ENCODE measurements around the gene CLCN7.
"Not testable (repeated sequence)": the region's sequence is repeated elsewhere in the genome, so short reads cannot be mapped to it uniquely, and the experiment has no call there.

CLCN7 gene

DNA sequence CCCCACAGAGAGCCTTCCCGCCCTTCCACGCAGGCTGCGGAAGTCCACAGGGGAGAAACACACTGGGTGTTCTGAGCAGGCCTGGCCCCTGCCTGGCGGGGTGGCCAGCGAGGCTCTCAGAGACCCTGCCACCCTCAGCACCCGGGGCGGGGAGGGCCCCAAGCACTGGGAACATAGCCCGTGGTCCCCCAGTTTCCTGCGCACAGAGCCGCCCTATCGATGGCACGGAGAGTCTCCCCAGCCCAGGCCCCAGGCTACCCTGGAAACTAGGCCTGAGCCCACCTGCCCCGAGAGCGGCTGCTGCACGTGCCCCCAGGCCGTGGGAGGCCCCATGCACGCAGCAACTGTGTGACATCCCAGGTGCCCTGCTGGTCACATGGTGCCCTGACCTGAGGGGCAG is 20.3 kb downstream of the CLCN7 start:
- no peak for DNase-seq
- intact Hi-C loops (cut with DNase I) = no loop called here

DNA sequence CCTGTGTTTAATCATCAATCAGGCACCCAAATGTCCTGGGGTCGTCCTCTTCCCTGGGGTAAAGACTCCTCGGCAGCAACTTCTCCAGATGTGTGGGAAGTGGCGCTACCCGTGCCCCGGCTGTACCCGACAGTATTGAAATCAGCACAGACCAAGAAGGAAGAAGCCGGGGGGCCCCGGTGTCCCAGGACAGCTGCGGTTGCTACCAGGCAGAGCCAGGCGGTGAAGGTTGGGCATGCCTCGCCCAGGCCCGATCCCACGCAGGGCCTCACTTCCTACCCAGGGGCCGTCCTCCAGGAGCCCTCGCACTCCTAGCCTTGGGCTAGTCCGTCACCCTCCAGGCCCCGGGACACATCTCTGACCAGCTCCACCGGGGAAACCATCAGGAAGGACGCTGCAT is 21.5 kb downstream of the CLCN7 start:
- DNase-seq = no peak
- intact Hi-C loops (cut with DNase I) = no loop called here

- intact Hi-C loops (cut with DNase I) = no loop called here
- no peak for DNase-seq
Observed at GRCh38 chr16:1452530-1452929, 22.3 kb downstream of the CLCN7 start.

DNA sequence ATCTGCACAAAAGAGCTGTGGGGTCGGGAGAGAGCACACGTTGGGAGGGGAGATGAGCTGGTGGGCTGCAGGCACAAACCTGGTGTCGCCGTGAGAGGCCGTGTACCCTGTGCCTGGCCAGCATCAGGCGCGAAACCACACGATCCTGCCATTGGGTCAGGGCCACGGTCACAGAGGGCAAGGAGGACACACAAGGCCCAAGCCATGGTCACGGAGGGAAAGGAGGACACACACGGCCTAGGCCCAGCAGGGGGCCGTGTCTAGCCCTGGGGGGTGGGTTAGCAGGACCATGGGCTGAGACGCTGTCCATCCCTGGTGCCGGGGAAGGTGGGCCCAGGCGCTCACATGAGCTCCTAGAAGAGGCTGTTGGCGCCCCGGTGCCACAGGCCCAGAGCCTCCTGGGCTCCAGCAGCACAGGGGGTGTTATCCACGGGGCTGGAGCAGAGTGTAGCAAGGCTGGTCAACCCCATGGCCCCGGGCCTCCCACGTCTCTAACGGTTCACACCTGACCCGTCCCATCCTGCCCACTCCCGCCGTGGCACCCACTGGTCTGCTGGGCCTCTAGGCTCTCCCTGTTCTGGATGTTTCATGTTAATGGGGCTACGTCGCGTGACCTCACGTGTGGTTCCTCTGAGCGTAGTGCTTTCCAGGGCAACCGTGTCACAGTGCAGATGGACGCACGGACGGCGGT is 23.0 kb downstream of the CLCN7 start:
- no peak for DNase-seq
- intact Hi-C loops (cut with DNase I) = no loop called here

DNA sequence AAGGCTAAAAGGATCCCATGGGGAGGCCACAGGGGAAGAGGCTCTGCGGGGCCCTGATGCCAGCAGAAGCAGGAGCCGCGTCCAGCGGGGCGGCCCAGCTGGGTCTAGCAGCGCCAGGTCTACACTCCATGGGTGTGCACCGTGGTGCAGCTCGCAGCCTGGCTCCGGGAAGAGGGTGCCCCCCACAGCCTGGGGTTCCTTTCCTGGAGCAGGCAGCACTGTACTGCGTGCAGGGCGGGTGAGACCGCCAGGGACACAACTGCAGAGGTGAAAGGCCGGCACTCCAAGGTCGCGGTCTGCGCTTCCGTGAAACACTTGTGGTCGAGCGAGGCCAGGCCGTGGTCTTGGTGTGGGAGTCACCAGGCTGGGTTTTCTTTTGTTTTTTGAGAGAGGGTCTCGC is 24.0 kb downstream of the CLCN7 start:
- intact Hi-C loops (cut with DNase I) = no loop called here
- no peak for DNase-seq

- DNase-seq = no peak
- intact Hi-C loops (cut with DNase I) = no loop called here
Observed at GRCh38 chr16:1450218-1450617, 24.6 kb downstream of the CLCN7 start.

DNA sequence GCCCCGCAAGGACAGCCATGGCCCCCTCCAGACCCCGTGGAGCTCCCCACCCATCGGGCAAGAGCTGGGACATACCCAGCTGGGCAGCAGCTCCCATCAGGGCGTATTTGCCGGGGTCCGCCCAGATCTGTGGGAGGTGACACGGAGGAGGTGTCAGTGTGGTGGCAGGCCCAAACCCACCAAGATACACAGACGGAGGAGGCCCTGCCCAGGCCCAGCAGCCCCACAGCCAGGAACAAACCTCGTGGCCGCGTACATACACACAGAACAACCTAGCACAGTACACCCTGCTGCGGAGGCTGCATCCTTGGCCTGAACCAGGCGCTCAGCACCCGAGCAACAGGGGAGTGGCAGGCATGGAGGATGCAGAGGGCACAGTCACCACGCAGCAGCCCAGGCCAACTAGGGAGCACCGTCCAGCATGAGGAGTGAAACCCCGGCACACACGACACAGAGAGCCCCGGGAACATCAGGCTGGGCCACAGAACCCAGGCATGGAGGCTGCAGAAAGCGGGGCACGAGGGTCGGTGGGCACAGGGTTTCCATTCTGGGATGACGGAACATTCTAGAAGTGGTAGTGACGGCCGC is 25.5 kb downstream of the CLCN7 start:
- intact Hi-C loops (cut with DNase I) = no loop called here
- no peak for DNase-seq

DNA sequence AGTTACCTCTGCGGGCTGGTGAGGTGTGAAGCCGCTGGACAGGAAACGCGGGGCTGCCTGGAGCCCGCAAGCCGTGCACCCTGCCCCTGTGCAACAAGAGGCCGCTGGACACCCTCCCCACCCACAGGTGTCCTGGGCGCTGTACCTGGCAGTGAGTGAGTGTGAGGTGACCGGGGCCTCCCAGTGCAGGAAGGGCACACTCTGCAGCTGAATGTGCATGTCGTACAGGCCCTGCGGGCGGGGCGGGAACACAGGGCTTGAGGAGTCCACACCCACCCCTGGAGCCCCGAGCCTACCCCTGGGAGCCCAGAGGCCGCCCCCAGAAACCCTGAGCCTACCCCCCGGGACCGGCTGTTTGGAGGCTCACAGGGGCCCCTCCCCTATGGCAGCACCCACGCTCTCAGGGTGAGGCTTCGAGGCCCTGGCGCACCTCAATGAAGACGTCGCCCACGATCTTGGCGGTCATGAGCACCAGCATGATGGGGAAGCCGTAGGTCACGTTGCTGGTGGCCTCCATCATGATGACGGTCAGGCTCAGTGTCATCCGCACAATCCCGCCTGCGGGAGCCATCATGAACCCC is 26.2 kb downstream of the CLCN7 start:
- DNase-seq = peak in 18 of 42 donors; percentile 3 to 50 (median 27)
- intact Hi-C loops (cut with DNase I) = no loop called here

DNA sequence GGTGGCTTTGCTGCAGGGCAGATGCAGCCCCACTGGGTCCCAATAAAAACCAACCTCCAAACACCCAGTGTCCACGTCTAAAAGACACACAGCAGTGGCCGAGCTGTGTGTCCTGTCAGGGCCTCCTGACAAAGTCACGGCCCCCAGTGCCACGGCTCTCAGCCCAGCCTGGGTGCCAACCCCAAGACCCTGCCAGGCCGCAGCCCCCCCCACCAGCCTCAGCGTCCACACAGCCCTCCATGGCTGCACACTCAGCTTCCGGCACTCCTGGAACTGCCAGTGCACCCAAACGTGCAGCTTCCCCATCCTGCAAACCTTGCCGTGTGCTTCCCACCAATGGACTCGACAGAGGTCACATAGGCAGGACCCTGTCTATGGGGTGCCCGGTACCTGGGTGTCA is 26.9 kb downstream of the CLCN7 start:
- intact Hi-C loops (cut with DNase I) = no loop called here
- DNase-seq = no peak

- intact Hi-C loops (cut with DNase I) = no loop called here
- no peak for DNase-seq
Observed at GRCh38 chr16:1446296-1447080, 28.3 kb downstream of the CLCN7 start.

DNA sequence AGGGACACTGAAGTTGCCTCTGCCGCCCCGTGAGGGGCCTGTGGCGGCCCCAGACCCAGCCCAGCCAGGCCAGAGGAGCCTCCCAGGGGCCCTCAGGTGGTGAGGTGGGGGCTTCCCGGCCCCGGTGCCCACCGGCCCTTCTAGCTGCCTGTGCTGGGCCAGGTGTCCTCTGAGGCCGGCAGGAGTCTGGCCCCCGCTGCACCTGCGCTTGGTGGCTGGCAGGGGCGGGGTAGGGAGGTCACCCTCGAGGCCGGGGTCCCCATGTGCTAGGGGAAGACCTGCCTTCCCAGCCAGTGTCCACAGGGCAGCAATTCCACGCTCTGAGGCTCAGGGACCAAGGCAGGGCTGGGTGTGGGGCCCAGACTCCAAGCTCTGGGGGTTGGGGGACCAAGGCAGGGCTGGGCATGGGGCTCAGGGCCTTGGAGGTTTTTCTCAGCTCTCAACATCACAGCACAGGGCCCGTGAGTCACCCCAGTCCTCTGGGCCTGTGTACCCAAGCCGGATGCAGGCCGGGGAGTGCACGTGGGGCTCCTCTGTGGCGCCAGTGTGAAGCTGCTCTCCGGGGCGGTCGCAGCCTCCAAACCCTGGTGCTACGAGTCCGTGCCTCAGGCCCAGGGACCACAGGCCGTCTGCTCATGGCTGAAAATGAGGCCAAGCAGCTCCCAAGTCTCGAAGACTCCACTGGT is 29.2 kb downstream of the CLCN7 start:
- no peak for DNase-seq
- intact Hi-C loops (cut with DNase I) = no loop called here

DNA sequence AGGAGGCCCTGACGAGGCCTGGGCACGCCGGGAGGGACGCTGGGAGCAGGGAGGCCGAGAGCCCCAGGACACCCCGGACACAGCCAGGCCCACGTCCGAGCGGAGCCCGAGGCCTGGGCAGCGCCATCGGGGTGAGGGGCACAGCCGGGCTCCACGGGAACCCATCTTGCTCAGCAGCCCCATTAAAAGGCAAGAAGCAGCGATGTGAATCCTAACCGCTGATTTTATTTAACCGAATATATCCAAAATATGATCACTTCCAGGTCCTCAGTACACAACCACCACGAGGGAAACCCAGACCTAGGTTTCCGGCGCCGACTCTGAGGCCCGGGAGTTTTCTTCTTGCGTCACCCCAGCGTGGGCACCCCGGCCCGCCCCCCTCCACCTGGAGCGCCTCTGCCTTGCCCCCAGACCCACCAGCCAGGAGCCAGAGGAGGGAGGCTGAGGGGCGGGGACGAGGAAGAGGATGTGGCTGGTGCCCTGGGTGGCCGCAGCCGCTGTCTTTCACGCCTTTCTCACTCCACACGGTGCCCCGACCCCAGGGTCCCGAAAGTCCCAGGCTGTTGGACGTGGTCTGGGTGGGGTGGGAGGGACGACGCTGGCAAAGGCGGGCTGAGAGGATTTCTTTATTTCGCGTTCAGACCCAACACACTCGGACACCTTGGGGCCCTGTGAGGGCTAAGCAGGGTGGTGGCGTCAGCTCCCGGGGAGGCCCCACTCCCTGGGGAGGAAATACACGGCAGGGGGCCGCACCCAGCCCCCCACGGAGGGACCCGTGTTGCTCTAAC is 29.9 kb downstream of the CLCN7 start:
- intact Hi-C loops (cut with DNase I) = no loop called here

GRCh38 chr16:1443980-1444729 is 30.7 kb downstream of the CLCN7 start, which contains the start of gene CCDC154:
CCDC154 (minus strand) TSS chr16:1444556; CDS start chr16:1444322, 234 bp downstream.
- no peak for DNase-seq
- intact Hi-C loops (cut with DNase I) = no loop called here

More for the DNA sequence above, 29.9 kb downstream of the CLCN7 start:
- DNase-seq = no peak

DNA sequence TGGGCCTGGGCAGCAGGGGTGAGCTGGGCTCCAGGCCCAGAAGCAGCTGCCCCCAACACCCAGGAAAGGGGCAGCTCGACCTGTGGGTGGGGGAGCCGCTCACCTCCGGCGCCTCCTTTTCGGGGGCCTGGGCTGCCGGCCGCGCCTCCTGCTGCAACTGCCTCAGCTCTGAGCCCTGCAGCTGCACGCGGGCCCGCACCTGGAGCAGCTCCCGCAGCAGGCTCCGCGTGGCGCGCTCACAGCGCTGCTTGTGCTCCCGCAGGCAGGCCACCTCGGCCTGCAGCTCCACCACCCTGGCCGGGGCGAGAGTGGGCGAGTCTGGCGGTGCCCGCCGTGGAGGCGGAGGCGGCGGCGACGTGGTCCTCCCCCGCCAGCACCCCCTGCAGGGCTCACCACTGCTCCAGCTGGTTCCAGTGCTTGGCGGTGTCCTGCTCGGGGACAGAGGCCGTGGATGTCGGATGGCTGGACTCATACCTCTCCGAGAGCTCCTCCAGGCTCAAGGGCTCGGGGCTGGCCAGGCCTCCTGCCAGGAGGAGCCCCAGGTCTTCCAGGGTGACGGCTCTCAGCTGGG is 31.3 kb downstream of the CLCN7 start:
- intact Hi-C loops (cut with DNase I) = no loop called here
- DNase-seq = no peak

- intact Hi-C loops (cut with DNase I) = no loop called here
- DNase-seq = no peak
Observed at GRCh38 chr16:1442697-1443096, 32.1 kb downstream of the CLCN7 start.

DNA sequence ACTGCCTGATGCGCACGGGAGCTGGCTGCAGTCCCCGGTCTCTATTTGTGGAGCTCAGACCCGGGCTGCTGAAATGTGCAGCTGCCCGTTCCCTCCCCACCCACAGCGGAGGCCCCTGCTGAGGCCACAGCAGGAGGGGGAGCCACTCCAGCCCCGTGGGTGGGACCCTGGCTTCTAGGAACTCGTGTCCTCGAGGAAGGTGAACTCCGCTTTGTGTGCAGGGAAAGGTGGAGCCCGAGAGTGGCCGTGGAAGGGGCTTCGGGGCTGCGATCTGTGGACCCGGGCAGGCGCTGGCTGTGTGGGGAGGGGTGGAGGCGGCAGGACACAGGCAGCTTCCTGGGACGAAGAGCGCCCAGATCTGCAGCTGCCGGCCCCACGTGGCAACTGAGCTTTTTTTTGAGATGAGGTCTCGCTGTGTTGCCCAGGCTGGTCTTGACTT is 33.4 kb downstream of the CLCN7 start:
- intact Hi-C loops (cut with DNase I) = no loop called here
- DNase-seq = no peak

DNA sequence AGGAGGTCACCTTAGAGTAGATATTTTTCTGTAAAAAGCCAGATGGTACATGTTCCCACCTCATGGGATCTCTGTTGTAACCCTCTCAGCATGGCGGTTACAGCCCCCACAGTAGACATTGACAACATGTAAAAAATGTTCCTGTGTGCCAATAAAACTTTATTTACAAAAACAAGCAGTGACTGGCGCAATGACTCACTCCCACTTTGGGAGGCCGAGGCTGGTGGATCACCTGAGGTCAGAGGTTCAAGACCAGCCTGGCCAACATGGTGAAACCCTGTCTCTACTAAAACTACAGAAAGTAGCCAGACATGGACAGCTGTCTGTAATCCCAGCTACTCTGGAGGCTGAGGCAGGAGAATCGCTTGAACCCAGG is 35.1 kb downstream of the CLCN7 start:
- DNase-seq; intact Hi-C loops (cut with DNase I): not testable (repeated sequence)

Measured in head of caudate nucleus (tissue), 42 donors.